WTC11 (cell line): ENCODE results near the gene MIPOL1.

Source experiments
- CREB1 ChIP-seq: sonication (generic); formaldehyde crosslinking; IDR thresholded peaks from 2 replicates; pipeline ENCODE4 v1.8.0; 2023; ENCODE audit warnings: mild to moderate bottlenecking, missing genetic modification reagents
- JUN ChIP-seq: sonication (generic); formaldehyde crosslinking; IDR thresholded peaks from 2 replicates; pipeline ENCODE4 v1.8.0; 2023; ENCODE audit warnings: mild to moderate bottlenecking, missing genetic modification reagents
- NR3C1 ChIP-seq: sonication (generic); formaldehyde crosslinking; conservative IDR thresholded peaks from 2 replicates; pipeline ENCODE4 v1.8.1; 2023; ENCODE audit warnings: low read depth, mild to moderate bottlenecking, missing genetic modification reagents
- OVOL2 ChIP-seq: fragments of 250-450 bp; sonication (Bioruptor Pico); IDR thresholded peaks from 2 replicates; pipeline ENCODE4 v1.9.0; 2021; ENCODE audit warnings: mild to moderate bottlenecking, borderline replicate concordance
- SOX15 ChIP-seq: fragments of 250-450 bp; sonication (Bioruptor Pico); IDR thresholded peaks from 2 replicates; pipeline ENCODE4 v1.9.0; 2021; ENCODE audit warnings: mild to moderate bottlenecking
- ZNF121 ChIP-seq: sonication (generic); formaldehyde crosslinking; IDR thresholded peaks from 2 replicates; pipeline ENCODE4 v1.8.0; 2023; ENCODE audit warnings: missing genetic modification reagents
- ZNF138 ChIP-seq: sonication (generic); formaldehyde crosslinking; conservative IDR thresholded peaks from 2 replicates; pipeline ENCODE4 v1.8.1; 2022; ENCODE audit warnings: mild to moderate bottlenecking, moderate library complexity, missing genetic modification reagents
- ZNF423 ChIP-seq: fragments of 250-450 bp; sonication (Bioruptor Pico); IDR thresholded peaks from 2 replicates; pipeline ENCODE4 v2.1.2; 2022; ENCODE audit warnings: mild to moderate bottlenecking, moderate library complexity
- TF ChIP-seq, protein P1 (sequence below): sonication (generic); formaldehyde crosslinking; IDR thresholded peaks from 2 replicates; pipeline ENCODE4 v1.8.0; 2023; ENCODE audit warnings: mild to moderate bottlenecking, missing genetic modification reagents
- TF ChIP-seq, protein P2 (sequence below): sonication (generic); formaldehyde crosslinking; IDR thresholded peaks from 2 replicates; pipeline ENCODE4 v1.8.1; 2023; ENCODE audit warnings: mild to moderate bottlenecking, moderate library complexity, missing genetic modification reagents
- TF ChIP-seq, protein P3 (sequence below): fragments of 200-600 bp; IDR thresholded peaks from 2 replicates; pipeline ENCODE4 v1.8.0; 2022; ENCODE audit warnings: antibody characterized with exemption
- TF ChIP-seq, protein P4 (sequence below): sonication (generic); formaldehyde crosslinking; IDR thresholded peaks from 2 replicates; pipeline ENCODE4 v1.8.0; 2022; ENCODE audit warnings: mild to moderate bottlenecking, missing genetic modification reagents

GRCh38 chr14:37592482-37593408 is 395.0 kb downstream of the MIPOL1 start:
- no peak for TF ChIP-seq ZNF138 (CRISPR knock-in tag)
- TF ChIP-seq, protein P1, sequence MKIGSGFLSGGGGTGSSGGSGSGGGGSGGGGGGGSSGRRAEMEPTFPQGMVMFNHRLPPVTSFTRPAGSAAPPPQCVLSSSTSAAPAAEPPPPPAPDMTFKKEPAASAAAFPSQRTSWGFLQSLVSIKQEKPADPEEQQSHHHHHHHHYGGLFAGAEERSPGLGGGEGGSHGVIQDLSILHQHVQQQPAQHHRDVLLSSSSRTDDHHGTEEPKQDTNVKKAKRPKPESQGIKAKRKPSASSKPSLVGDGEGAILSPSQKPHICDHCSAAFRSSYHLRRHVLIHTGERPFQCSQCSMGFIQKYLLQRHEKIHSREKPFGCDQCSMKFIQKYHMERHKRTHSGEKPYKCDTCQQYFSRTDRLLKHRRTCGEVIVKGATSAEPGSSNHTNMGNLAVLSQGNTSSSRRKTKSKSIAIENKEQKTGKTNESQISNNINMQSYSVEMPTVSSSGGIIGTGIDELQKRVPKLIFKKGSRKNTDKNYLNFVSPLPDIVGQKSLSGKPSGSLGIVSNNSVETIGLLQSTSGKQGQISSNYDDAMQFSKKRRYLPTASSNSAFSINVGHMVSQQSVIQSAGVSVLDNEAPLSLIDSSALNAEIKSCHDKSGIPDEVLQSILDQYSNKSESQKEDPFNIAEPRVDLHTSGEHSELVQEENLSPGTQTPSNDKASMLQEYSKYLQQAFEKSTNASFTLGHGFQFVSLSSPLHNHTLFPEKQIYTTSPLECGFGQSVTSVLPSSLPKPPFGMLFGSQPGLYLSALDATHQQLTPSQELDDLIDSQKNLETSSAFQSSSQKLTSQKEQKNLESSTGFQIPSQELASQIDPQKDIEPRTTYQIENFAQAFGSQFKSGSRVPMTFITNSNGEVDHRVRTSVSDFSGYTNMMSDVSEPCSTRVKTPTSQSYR (CRISPR knock-in tag) = no peak
- TF ChIP-seq, protein P2, sequence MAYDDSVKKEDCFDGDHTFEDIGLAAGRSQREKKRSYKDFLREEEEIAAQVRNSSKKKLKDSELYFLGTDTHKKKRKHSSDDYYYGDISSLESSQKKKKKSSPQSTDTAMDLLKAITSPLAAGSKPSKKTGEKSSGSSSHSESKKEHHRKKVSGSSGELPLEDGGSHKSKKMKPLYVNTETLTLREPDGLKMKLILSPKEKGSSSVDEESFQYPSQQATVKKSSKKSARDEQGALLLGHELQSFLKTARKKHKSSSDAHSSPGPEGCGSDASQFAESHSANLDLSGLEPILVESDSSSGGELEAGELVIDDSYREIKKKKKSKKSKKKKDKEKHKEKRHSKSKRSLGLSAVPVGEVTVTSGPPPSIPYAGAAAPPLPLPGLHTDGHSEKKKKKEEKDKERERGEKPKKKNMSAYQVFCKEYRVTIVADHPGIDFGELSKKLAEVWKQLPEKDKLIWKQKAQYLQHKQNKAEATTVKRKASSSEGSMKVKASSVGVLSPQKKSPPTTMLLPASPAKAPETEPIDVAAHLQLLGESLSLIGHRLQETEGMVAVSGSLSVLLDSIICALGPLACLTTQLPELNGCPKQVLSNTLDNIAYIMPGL = no peak
- TF ChIP-seq, protein P3, sequence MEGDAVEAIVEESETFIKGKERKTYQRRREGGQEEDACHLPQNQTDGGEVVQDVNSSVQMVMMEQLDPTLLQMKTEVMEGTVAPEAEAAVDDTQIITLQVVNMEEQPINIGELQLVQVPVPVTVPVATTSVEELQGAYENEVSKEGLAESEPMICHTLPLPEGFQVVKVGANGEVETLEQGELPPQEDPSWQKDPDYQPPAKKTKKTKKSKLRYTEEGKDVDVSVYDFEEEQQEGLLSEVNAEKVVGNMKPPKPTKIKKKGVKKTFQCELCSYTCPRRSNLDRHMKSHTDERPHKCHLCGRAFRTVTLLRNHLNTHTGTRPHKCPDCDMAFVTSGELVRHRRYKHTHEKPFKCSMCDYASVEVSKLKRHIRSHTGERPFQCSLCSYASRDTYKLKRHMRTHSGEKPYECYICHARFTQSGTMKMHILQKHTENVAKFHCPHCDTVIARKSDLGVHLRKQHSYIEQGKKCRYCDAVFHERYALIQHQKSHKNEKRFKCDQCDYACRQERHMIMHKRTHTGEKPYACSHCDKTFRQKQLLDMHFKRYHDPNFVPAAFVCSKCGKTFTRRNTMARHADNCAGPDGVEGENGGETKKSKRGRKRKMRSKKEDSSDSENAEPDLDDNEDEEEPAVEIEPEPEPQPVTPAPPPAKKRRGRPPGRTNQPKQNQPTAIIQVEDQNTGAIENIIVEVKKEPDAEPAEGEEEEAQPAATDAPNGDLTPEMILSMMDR = no peak
- no peak for TF ChIP-seq SOX15 (CRISPR knock-in tag)
- no peak for TF ChIP-seq CREB1 (CRISPR knock-in tag)
- no peak for TF ChIP-seq OVOL2 (CRISPR knock-in tag)
- no peak for TF ChIP-seq JUN
- no peak for TF ChIP-seq NR3C1 (CRISPR knock-in tag)
- no peak for TF ChIP-seq ZNF423
- TF ChIP-seq, protein P4, sequence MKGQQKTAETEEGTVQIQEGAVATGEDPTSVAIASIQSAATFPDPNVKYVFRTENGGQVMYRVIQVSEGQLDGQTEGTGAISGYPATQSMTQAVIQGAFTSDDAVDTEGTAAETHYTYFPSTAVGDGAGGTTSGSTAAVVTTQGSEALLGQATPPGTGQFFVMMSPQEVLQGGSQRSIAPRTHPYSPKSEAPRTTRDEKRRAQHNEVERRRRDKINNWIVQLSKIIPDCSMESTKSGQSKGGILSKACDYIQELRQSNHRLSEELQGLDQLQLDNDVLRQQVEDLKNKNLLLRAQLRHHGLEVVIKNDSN (CRISPR knock-in tag) = no peak
- TF ChIP-seq ZNF121 (CRISPR knock-in tag) = no peak
